Prostate gland (tissue), 2 donors: ENCODE measurements around the gene POU5F1.

ENCODE experiments used
- POLR2A ChIP-seq: fragments of 450-650 bp; IDR thresholded peaks from one replicate; pipeline ENCODE4 v1.6.1; 2016; ENCODE audit warnings: antibody characterized with exemption, mild to moderate bottlenecking
- POLR2AphosphoS5 ChIP-seq: sonication (generic); formaldehyde crosslinking; IDR thresholded peaks from one replicate; pipeline ENCODE4 v1.6.1; 2017; ENCODE audit warnings: antibody characterized with exemption
- TF ChIP-seq, protein P1 (sequence below), 4 experiments: fragments of 200-600 bp in 2 of 4; fragments of 450-650 bp in 2 of 4; sonication (generic) in 2 of 4; IDR thresholded peaks; 1 replicate in 3 of 4; 2 replicates in 1 of 4; pipeline ENCODE4 v1.5.1; 2016 to 2019; ENCODE audit warnings: antibody characterized with exemption in 4 of 4, mild to moderate bottlenecking in 2 of 4, moderate library complexity in 2 of 4

DNA sequence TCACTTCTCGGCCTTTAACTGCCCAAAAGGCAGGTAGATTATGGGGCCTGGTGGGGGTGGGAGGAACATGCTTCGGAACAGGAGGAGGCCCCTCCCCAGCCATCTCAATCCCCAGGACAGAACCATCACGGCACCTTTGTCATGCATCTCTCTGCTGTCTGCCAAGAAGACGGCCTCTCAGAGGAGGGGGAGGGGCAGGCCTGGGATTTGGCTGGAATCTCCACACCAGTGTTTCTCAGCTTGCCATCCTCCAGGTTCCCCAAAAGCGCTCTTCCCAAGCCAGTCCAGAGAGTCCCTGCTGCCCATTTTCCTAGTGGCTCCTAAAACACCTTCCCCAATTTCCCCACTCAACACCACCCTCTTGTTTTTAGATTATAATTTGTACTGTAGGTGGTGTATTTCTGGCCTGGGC is 2.5 kb upstream of the POU5F1 start:
- TF ChIP-seq, protein P1, sequence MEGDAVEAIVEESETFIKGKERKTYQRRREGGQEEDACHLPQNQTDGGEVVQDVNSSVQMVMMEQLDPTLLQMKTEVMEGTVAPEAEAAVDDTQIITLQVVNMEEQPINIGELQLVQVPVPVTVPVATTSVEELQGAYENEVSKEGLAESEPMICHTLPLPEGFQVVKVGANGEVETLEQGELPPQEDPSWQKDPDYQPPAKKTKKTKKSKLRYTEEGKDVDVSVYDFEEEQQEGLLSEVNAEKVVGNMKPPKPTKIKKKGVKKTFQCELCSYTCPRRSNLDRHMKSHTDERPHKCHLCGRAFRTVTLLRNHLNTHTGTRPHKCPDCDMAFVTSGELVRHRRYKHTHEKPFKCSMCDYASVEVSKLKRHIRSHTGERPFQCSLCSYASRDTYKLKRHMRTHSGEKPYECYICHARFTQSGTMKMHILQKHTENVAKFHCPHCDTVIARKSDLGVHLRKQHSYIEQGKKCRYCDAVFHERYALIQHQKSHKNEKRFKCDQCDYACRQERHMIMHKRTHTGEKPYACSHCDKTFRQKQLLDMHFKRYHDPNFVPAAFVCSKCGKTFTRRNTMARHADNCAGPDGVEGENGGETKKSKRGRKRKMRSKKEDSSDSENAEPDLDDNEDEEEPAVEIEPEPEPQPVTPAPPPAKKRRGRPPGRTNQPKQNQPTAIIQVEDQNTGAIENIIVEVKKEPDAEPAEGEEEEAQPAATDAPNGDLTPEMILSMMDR (IDR thresholded peaks at IDR 0.05): no peak
- TF ChIP-seq POLR2AphosphoS5 (no peak), POLR2A (no peak)
